ENCODE data around the gene TCEAL5.

DNA sequence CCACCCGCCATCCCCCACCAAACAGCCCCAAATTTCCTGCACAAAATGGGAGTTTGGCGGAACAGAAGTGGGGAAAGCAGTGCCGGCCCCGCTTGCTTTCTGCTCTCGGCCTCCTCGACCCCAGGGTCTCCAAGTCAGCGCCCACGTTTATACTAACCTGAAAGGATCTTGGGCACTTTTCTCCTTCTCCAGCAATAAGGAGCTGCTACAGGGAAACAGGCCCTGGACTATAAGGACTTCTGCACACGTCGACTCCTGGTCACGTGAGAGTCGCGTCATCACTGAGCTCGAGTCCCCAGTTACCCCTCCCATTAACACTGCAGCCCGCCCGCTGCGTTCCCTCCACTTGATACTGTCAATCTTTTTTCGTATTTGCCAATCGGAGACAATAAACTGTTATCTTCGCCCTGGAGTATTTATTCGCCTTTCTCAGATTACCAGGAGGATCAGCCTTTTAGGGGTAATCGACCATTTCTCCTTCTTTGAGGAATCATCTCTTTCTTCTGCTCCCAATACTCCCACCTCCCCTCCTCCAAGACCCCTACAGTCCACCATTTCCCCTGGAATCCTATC lies 21.5 kb downstream of the TCEAL5 start, which contains the start of gene TCEAL8:
- TF ChIP-seq CTCF (IDR thresholded peaks at IDR 0.05) (no peak), POLR2A (IDR thresholded peaks at IDR 0.05) (peak in 1 of 2 donors; percentile 42)

All from heart left ventricle (tissue), 13 donors.